Activated naive CD8-positive, alpha-beta T cell treated with anti-CD3 and anti-CD28 coated beads, Interleukin-2, amount 10 ng/mL, durations not matched to agents 7 days and 5 days (primary cell): ENCODE results near the gene F7. TPM values are rescaled to one million over a fixed set of nuclear protein-coding genes. Genes with fewer than 3 reads are reported as not detected.
A peak's percentile ranks its signal among the peaks of the same experiment; 100 is the strongest.

Experiments used
- ATAC-seq: fragments of 150-1000 bp; cut with Tn5 transposase; one replicate; pipeline ENCODE4 v1.10.0; 2021; ENCODE audit warnings: low read depth, moderate library complexity
- POLR2A ChIA-PET: fragments of 350-600 bp; sonication (Branson Sonifier 250); formaldehyde crosslinking; loops from one replicate; lab custom pipeline; 2021; ENCODE audit warnings: antibody characterized with exemption; lab: Charles Lee
- DNase-seq: peaks from one replicate; pipeline ENCODE4 v3.0.0; 2021
- H3K27ac Mint-ChIP-seq: one replicate; pipeline ENCODE4 v1.8.0; 2022; ENCODE audit warnings: mild to moderate bottlenecking, mixed read lengths
- H3K27me3 Mint-ChIP-seq: one replicate; pipeline ENCODE4 v1.8.0; 2022; ENCODE audit warnings: mild to moderate bottlenecking, moderate library complexity, mixed read lengths
- H3K36me3 Mint-ChIP-seq: one replicate; pipeline ENCODE4 v1.8.0; 2021; ENCODE audit warnings: mild to moderate bottlenecking, mixed read lengths
- H3K4me1 Mint-ChIP-seq: one replicate; pipeline ENCODE4 v1.8.0; 2021; ENCODE audit warnings: mixed read lengths
- H3K4me3 Mint-ChIP-seq: one replicate; pipeline ENCODE4 v1.8.0; 2022; ENCODE audit warnings: mild to moderate bottlenecking, moderate library complexity, mixed read lengths
- H3K9me3 Mint-ChIP-seq: one replicate; pipeline ENCODE4 v1.8.0; 2021; ENCODE audit warnings: mixed read lengths
- total RNA-seq, 2 experiments: library from RNA; stranded (reverse); gene quantifications; one replicate each; pipeline ENCODE4 v1.2.3, GENCODE V29; 2021

Gene F7
- total RNA-seq, 2 experiments from 2014 or later = 0.31 TPM; not detected in 1

- ATAC-seq (no peak), DNase-seq (no peak)
- H3K9me3 Mint-ChIP-seq = no peaks in the 10 kb centered on the region
- H3K4me3 Mint-ChIP-seq = no peak overlapping the region
- no peaks in the 10 kb centered on the region for H3K27me3 Mint-ChIP-seq
- no peaks in the 10 kb centered on the region for H3K36me3 Mint-ChIP-seq
- POLR2A ChIA-PET = no interaction called here
- H3K4me1 Mint-ChIP-seq = no peaks in the 10 kb centered on the region
- peak overlapping the region; percentile 50 for H3K27ac Mint-ChIP-seq
Observed at GRCh38 chr13:113086991-113087922, 18.3 kb upstream of the F7 start.

DNA sequence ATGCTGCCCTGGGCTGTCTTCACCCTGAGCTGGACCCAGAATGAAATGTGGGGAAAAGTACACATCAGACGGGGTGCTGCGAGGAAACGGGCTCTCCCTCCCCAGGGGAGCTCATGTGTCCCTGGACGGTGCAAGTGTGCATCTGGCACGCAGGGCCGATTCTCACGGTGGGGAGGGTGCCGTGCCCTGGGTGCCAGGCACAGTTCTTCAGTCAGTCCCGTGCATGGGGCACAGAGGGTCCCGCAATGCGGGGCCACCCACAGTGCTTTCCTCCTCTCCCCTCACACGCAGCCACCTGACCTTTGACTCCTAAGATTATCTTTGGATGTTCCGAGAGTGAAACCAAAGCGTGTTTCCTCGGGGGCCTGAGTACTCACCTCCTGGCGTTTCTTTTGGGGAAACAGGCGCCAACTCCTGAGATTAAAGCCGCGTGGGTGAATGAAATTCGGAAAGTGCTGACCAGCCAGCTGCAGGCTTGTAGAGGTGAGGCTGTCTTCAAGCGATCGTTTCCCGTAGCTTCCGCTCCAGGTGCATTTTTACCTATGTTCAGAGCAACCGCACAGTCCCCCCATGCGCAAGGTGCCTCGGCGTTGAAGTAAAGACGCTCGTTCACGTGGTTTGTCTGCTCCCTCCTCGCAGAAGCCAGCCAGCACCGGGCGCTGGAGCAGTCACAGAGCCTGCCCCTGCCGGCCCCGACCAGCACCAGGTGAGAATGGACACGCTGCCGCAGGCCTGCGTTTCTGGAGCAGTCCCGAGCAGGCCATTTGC is 17.5 kb upstream of the F7 start:
- no peaks in the 10 kb centered on the region for H3K9me3 Mint-ChIP-seq
- no peak for ATAC-seq
- DNase-seq = no peak
- H3K4me1 Mint-ChIP-seq = no peaks in the 10 kb centered on the region
- POLR2A ChIA-PET = no interaction called here
- no peaks in the 10 kb centered on the region for H3K36me3 Mint-ChIP-seq
- H3K4me3 Mint-ChIP-seq = no peak overlapping the region
- H3K27me3 Mint-ChIP-seq = no peaks in the 10 kb centered on the region
- H3K27ac Mint-ChIP-seq = no peak overlapping the region

DNA sequence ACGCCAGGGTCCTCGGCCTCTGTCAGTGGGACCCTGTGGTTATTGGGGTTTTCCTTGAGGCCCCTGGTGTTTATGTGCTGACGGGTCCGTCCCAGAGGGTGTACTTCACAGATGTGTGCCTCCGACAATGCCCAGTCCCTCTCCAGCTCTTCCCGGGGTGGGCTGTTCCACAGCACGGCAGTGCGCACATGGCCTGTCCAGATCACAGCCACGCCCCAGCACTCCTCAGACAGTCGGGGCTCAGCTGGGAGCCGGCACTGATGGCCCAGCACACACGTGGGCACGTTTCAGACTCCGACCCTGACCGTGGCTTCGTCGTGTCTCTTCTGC is 16.9 kb upstream of the F7 start:
- H3K4me3 Mint-ChIP-seq = no peak overlapping the region
- POLR2A ChIA-PET = no interaction called here
- no peaks in the 10 kb centered on the region for H3K27me3 Mint-ChIP-seq
- no peak for ATAC-seq
- H3K9me3 Mint-ChIP-seq = no peaks in the 10 kb centered on the region
- no peak for DNase-seq
- H3K4me1 Mint-ChIP-seq = no peaks in the 10 kb centered on the region
- no peak overlapping the region for H3K27ac Mint-ChIP-seq
- H3K36me3 Mint-ChIP-seq = no peaks in the 10 kb centered on the region

DNA sequence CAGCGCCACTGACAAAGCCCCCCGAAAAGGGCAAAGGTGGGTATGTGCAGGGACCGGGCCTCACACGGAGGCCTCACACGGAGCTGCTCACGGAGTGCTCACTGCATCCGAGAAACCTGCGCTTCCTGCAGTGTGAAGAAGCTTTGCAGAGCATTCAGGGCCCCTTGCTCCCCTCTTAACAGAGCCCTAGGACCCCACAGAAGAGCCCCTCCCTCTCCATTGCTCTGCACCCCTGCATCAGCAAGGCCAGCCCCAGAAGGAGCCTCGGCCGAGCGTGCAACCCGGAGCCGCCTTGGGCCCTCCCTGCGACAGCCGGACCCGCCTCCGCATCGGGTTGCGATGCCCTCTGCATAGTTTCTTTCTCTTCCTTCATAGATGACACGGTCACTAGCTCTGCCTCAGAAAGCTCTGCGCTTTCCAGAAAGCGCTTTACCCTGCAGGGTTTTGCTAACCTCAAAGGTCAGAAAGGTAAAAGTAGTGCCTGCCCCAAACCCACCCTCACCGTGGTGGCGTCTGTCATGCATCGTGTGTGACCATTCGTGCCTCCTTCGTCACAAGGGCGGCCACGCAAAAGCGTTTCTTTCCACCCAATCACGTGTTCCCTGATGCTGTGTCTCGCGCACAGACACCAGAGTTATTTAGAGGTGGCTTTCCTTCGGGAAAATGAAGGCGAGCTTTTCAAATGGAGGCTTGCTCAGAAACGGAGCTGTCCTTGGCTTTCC is 15.7 kb upstream of the F7 start:
- H3K4me3 Mint-ChIP-seq = no peak overlapping the region
- H3K36me3 Mint-ChIP-seq = no peaks in the 10 kb centered on the region
- POLR2A ChIA-PET = no interaction called here
- no peak for ATAC-seq
- H3K27ac Mint-ChIP-seq = no peak overlapping the region
- H3K4me1 Mint-ChIP-seq = no peaks in the 10 kb centered on the region
- DNase-seq = no peak
- H3K27me3 Mint-ChIP-seq = no peaks in the 10 kb centered on the region
- no peaks in the 10 kb centered on the region for H3K9me3 Mint-ChIP-seq

DNA sequence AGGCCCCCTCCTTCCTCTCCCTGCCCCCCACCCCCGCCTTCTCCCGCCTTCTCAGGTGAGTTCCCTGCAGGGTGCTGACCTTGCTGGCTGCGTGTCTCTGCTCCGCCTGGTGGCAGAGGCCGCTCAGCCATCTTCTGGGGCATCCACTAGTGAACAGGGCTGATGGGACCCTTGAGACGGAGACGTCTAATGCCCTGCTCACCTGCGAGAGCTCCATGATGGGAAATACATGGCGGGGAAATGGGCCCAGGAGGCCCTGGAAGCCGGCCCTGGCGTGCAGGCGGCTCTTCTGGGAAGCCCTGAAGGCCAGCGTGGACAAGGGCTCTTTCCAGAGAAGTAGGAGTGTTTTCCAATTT is 15.2 kb upstream of the F7 start:
- POLR2A ChIA-PET = no interaction called here
- DNase-seq (no peak), ATAC-seq (no peak)
- H3K4me1 Mint-ChIP-seq = no peaks in the 10 kb centered on the region
- no peaks in the 10 kb centered on the region for H3K9me3 Mint-ChIP-seq
- H3K27ac Mint-ChIP-seq = no peak overlapping the region
- H3K36me3 Mint-ChIP-seq = no peaks in the 10 kb centered on the region
- H3K27me3 Mint-ChIP-seq = no peaks in the 10 kb centered on the region
- H3K4me3 Mint-ChIP-seq = no peak overlapping the region

DNA sequence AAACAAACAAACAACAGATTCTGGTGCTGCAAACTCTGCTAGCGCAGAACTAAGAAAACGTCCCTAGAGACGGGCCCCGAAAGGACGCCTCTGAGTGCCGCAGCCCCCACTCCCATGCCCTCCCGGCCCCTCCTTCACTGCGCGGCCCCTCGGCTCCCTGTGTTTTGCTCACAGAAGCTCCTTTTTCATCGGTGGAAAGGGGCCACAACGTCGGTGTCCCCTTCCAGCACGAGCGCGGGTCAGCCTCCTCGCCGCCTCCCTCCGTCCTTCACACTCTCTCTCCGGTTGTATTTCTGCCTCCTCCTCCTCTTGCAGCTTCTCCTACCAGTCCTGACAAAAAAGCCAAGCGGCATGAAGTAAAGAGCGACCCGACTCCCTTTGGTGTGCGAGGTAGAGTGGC is 14.8 kb upstream of the F7 start:
- POLR2A ChIA-PET = no interaction called here
- DNase-seq = no peak
- no peaks in the 10 kb centered on the region for H3K9me3 Mint-ChIP-seq
- H3K4me1 Mint-ChIP-seq = no peaks in the 10 kb centered on the region
- no peak overlapping the region for H3K4me3 Mint-ChIP-seq
- H3K27ac Mint-ChIP-seq = no peak overlapping the region
- no peak for ATAC-seq
- H3K27me3 Mint-ChIP-seq = no peaks in the 10 kb centered on the region
- no peaks in the 10 kb centered on the region for H3K36me3 Mint-ChIP-seq

DNA sequence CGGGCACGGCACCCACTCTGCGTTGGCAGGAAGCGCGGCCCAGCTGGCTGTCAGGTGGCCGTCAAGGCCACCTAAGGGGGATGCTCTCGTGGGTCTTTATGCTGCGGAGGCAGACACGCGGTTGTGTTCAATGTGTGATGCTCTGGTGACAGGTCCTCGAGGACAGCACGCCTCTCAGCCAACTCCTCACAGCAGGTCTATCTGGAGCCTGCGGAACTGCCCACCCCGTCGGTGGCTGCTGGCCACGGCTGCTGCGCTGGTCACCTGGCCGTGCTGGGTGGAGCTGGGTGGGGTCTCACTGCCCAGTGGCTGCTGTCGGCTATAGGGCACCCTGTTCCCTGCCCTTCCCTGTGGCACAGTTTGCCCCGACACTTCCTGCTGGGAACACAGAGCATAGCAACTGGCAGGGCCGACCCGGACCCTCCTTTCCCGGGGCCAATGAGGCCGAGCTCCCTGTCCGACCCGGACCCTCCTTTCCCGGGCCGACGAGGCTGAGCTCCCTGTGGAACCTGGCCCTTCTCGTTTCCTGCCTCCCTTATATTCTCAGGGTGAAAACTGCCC is 14.3 kb upstream of the F7 start:
- no peak overlapping the region for H3K4me3 Mint-ChIP-seq
- DNase-seq (no peak), ATAC-seq (no peak)
- no peak overlapping the region for H3K27ac Mint-ChIP-seq
- H3K9me3 Mint-ChIP-seq = no peaks in the 10 kb centered on the region
- H3K4me1 Mint-ChIP-seq = no peaks in the 10 kb centered on the region
- no peaks in the 10 kb centered on the region for H3K36me3 Mint-ChIP-seq
- no peaks in the 10 kb centered on the region for H3K27me3 Mint-ChIP-seq
- POLR2A ChIA-PET = no interaction called here

GRCh38 chr13:113091891-113092775 is 13.5 kb upstream of the F7 start:
- no peaks in the 10 kb centered on the region for H3K4me1 Mint-ChIP-seq
- H3K36me3 Mint-ChIP-seq = no peaks in the 10 kb centered on the region
- H3K27ac Mint-ChIP-seq = no peak overlapping the region
- H3K27me3 Mint-ChIP-seq = no peaks in the 10 kb centered on the region
- no peak for ATAC-seq
- no peaks in the 10 kb centered on the region for H3K9me3 Mint-ChIP-seq
- POLR2A ChIA-PET = no interaction called here
- no peak for DNase-seq
- no peak overlapping the region for H3K4me3 Mint-ChIP-seq

GRCh38 chr13:113092776-113093579 is 12.6 kb upstream of the F7 start:
- Mint-ChIP-seq H3K9me3 (no peaks in the 10 kb centered on the region), H3K4me1 (no peaks in the 10 kb centered on the region), H3K36me3 (no peaks in the 10 kb centered on the region), H3K27ac (no peak overlapping the region), H3K4me3 (no peak overlapping the region), H3K27me3 (no peaks in the 10 kb centered on the region)
- DNase-seq = no peak
- no peak for ATAC-seq
- POLR2A ChIA-PET = no interaction called here

- Mint-ChIP-seq H3K4me3 (no peak overlapping the region), H3K9me3 (no peaks in the 10 kb centered on the region), H3K27me3 (no peaks in the 10 kb centered on the region), H3K36me3 (no peaks in the 10 kb centered on the region), H3K27ac (no peak overlapping the region), H3K4me1 (no peaks in the 10 kb centered on the region)
- DNase-seq (no peak), ATAC-seq (no peak)
- POLR2A ChIA-PET = no interaction called here
Observed at GRCh38 chr13:113093580-113094409, 11.8 kb upstream of the F7 start.

GRCh38 chr13:113094410-113094800 is 11.2 kb upstream of the F7 start:
- no peaks in the 10 kb centered on the region for H3K9me3 Mint-ChIP-seq
- no peak for ATAC-seq

More at GRCh38 chr13:113094410-113094800, 11.2 kb upstream of the F7 start:
- Mint-ChIP-seq H3K27me3 (no peaks in the 10 kb centered on the region), H3K4me1 (no peaks in the 10 kb centered on the region), H3K27ac (no peak overlapping the region), H3K4me3 (no peak overlapping the region), H3K36me3 (no peaks in the 10 kb centered on the region)
- DNase-seq = no peak
- POLR2A ChIA-PET = interaction anchor here (0.6 kb wide), 1 partner anchor 96 kb away, joined by 6 read pairs; no protein-coding TSS in a partner anchor
